Thyroid gland (tissue), 4 donors: Measurements from ENCODE around the gene CR2.

ENCODE experiments used
- CTCF ChIP-seq, 6 experiments: fragments of 200-600 bp in 3 of 6; fragments of 450-650 bp in 3 of 6; sonication (generic) in 3 of 6; IDR thresholded peaks; one replicate each; pipeline ENCODE4 v1.5.1; 2016 to 2019; ENCODE audit warnings: antibody characterized with exemption in 6 of 6, mild to moderate bottlenecking in 2 of 6, inconsistent platforms in 1 of 6, moderate library complexity in 1 of 6
- POLR2A ChIP-seq, 2 donors: fragments of 450-650 bp; IDR thresholded peaks; one replicate each; pipeline ENCODE4 v1.6.1; 2017; ENCODE audit warnings: antibody characterized with exemption in 2 of 2, mild to moderate bottlenecking in 2 of 2, moderate library complexity in 1 of 2

DNA sequence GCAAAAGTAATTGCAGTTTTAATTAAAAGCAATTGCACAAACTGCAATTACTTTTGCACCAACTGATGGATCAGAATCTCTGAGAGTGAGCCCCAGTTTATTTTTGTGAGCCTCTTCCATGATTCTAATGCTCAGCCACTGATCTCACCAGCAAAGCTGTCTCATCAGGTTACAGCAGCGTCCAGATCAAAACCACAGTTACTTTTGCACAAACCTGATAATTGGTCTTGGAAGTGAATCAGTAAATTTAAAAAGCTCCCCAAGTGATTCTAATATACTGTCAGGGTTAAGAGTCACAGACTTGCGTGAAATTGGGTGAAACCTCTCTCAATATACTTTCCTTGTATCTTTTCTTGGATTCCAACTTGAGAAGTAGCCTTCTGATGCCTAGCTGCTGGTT, 13.5 kb upstream of the CR2 start:
- TF ChIP-seq CTCF (IDR thresholded peaks at IDR 0.05) (no peak), POLR2A (IDR thresholded peaks at IDR 0.05) (no peak)
